WTC11 (cell line): Measurements from ENCODE around the gene AHNAK. TPM values are rescaled to one million over a fixed set of nuclear protein-coding genes. Genes with fewer than 3 reads are reported as not detected.

Experiments
- ATAC-seq: fragments of 200-7000 bp; cut with Tn5 transposase; 2 replicates; pipeline ENCODE4 v1.10.0; 2021; ENCODE audit warnings: mild to moderate bottlenecking, moderate library complexity
- CTCF ChIA-PET: fragments of 300-600 bp; sonication (Branson Sonifier 250); formaldehyde crosslinking; loops from one replicate; lab custom pipeline; 2021; ENCODE audit warnings: antibody characterized with exemption; lab: Charles Lee
- POLR2A ChIA-PET: fragments of 350-600 bp; sonication (Branson Sonifier 250); formaldehyde crosslinking; loops from one replicate; lab custom pipeline; 2021; ENCODE audit warnings: antibody characterized with exemption; lab: Charles Lee
- DNase-seq: peaks from one replicate; pipeline ENCODE4 v3.0.0; 2021; ENCODE audit warnings: low spot score
- H3K27ac Mint-ChIP-seq: 2 replicates; pipeline ENCODE4 v1.8.0; 2021; ENCODE audit warnings: mixed read lengths
- H3K27me3 Mint-ChIP-seq: 2 replicates; pipeline ENCODE4 v1.8.0; 2021; ENCODE audit warnings: low read depth, mild to moderate bottlenecking, moderate library complexity, mixed read lengths
- H3K36me3 Mint-ChIP-seq: 2 replicates; pipeline ENCODE4 v1.8.0; 2021; ENCODE audit warnings: mixed read lengths
- H3K4me1 Mint-ChIP-seq: 2 replicates; pipeline ENCODE4 v1.8.0; 2022; ENCODE audit warnings: mixed read lengths
- H3K4me3 Mint-ChIP-seq: 2 replicates; pipeline ENCODE4 v1.8.0; 2021; ENCODE audit warnings: mild to moderate bottlenecking, moderate library complexity, mixed read lengths
- H3K9me3 Mint-ChIP-seq: 2 replicates; pipeline ENCODE4 v1.8.0; 2021; ENCODE audit warnings: mixed read lengths
- AFF4 ChIP-seq: sonication (generic); formaldehyde crosslinking; IDR thresholded peaks from 2 replicates; pipeline ENCODE4 v1.8.1; 2023; ENCODE audit warnings: mild to moderate bottlenecking, missing genetic modification reagents, borderline replicate concordance
- AR ChIP-seq: fragments of 250-450 bp; sonication (Bioruptor Pico); IDR thresholded peaks from 2 replicates; pipeline ENCODE4 v1.9.0; 2021; ENCODE audit warnings: mild to moderate bottlenecking
- ARID4B ChIP-seq: sonication (generic); formaldehyde crosslinking; IDR thresholded peaks from 2 replicates; pipeline ENCODE4 v1.8.0; 2023; ENCODE audit warnings: missing genetic modification reagents, mild to moderate bottlenecking, borderline replicate concordance
- ATF3 ChIP-seq: sonication (generic); formaldehyde crosslinking; conservative IDR thresholded peaks from 2 replicates; pipeline ENCODE4 v1.8.1; 2022; ENCODE audit warnings: mild to moderate bottlenecking, missing genetic modification reagents
- CREM ChIP-seq: sonication (generic); formaldehyde crosslinking; IDR thresholded peaks from 2 replicates; pipeline ENCODE4 v1.8.1; 2022; ENCODE audit warnings: mild to moderate bottlenecking, missing genetic modification reagents, moderate library complexity
- E2F4 ChIP-seq: sonication (generic); formaldehyde crosslinking; IDR thresholded peaks from 2 replicates; pipeline ENCODE4 v1.8.1; 2022; ENCODE audit warnings: low read depth, mild to moderate bottlenecking, moderate library complexity, missing genetic modification reagents, borderline replicate concordance
- HMGA2 ChIP-seq: fragments of 250-450 bp; sonication (Bioruptor Pico); IDR thresholded peaks from 2 replicates; pipeline ENCODE4 v1.4.0; 2021; ENCODE audit warnings: mild to moderate bottlenecking, moderate library complexity
- JUN ChIP-seq: sonication (generic); formaldehyde crosslinking; IDR thresholded peaks from 2 replicates; pipeline ENCODE4 v1.8.0; 2023; ENCODE audit warnings: mild to moderate bottlenecking, missing genetic modification reagents
- KAT7 ChIP-seq: sonication (generic); formaldehyde crosslinking; IDR thresholded peaks from 2 replicates; pipeline ENCODE4 v1.8.1; 2023; ENCODE audit warnings: missing genetic modification reagents, mild to moderate bottlenecking, borderline replicate concordance
- NFYB ChIP-seq: sonication (generic); formaldehyde crosslinking; conservative IDR thresholded peaks from 2 replicates; pipeline ENCODE4 v1.8.0; 2022; ENCODE audit warnings: low read depth, missing genetic modification reagents
- NR2C2 ChIP-seq: sonication (generic); formaldehyde crosslinking; IDR thresholded peaks from 2 replicates; pipeline ENCODE4 v1.8.0; 2022; ENCODE audit warnings: mild to moderate bottlenecking, missing genetic modification reagents
- PRDM15 ChIP-seq: sonication (generic); formaldehyde crosslinking; IDR thresholded peaks from 2 replicates; pipeline ENCODE4 v1.8.0; 2022; ENCODE audit warnings: missing genetic modification reagents
- TCF7 ChIP-seq: sonication (generic); formaldehyde crosslinking; IDR thresholded peaks from 2 replicates; pipeline ENCODE4 v1.8.0; 2022; ENCODE audit warnings: mild to moderate bottlenecking, low read depth, missing genetic modification reagents, moderate library complexity
- ZBTB21 ChIP-seq: sonication (generic); formaldehyde crosslinking; IDR thresholded peaks from 2 replicates; pipeline ENCODE4 v1.8.1; 2023; ENCODE audit warnings: mild to moderate bottlenecking, missing genetic modification reagents, borderline replicate concordance
- ZNF121 ChIP-seq: sonication (generic); formaldehyde crosslinking; IDR thresholded peaks from 2 replicates; pipeline ENCODE4 v1.8.0; 2023; ENCODE audit warnings: missing genetic modification reagents
- ZNF232 ChIP-seq: sonication (generic); formaldehyde crosslinking; IDR thresholded peaks from 2 replicates; pipeline ENCODE4 v1.8.0; 2022; ENCODE audit warnings: mild to moderate bottlenecking, missing genetic modification reagents
- ZNF263 ChIP-seq: sonication (generic); formaldehyde crosslinking; IDR thresholded peaks from 2 replicates; pipeline ENCODE4 v1.8.1; 2022; ENCODE audit warnings: low read depth, mild to moderate bottlenecking, moderate library complexity, missing genetic modification reagents
- total RNA-seq: library from RNA; stranded (reverse); gene quantifications from 3 replicates; pipeline ENCODE4 v1.2.3, GENCODE V29; 2021

Gene AHNAK
- total RNA-seq, 1 experiment from 2014 or later, result 21.0 TPM

GRCh38 chr11:62404435-62404834 lies 142.2 kb downstream of the AHNAK start:
- H3K27me3 Mint-ChIP-seq, result peaks cover 3% of the 10 kb centered on the region; the same call in 1 of the 2 replicates
- H3K4me3 Mint-ChIP-seq, result no peak overlapping the region
- TF ChIP-seq AFF4 (CRISPR knock-in tag) (no peak), AR (CRISPR knock-in tag) (no peak), ZNF263 (CRISPR knock-in tag) (no peak), PRDM15 (no peak), E2F4 (no peak), NR2C2 (CRISPR knock-in tag) (no peak), ZBTB21 (CRISPR knock-in tag) (no peak)
- ChIA-PET POLR2A (no interaction called here), CTCF (interaction anchor here (0.5 to 6.4 kb wide), 5 partner anchors 10 to 285 kb away, joined by 4 to 49 read pairs (median 4); partner anchors contain the start of gene LRRN4CL)
- no peak for DNase-seq
- no peaks in the 10 kb centered on the region for H3K9me3 Mint-ChIP-seq
- H3K27ac Mint-ChIP-seq, result no peak overlapping the region
- peaks cover 10% of the 10 kb centered on the region; the same call in 1 of the 2 replicates for H3K4me1 Mint-ChIP-seq
- ATAC-seq, result no peak
- no peaks in the 10 kb centered on the region for H3K36me3 Mint-ChIP-seq

- DNase-seq (no peak), ATAC-seq (no peak)
- H3K4me1 Mint-ChIP-seq, result peaks cover 16% of the 10 kb centered on the region
- H3K9me3 Mint-ChIP-seq, result no peaks in the 10 kb centered on the region
- H3K4me3 Mint-ChIP-seq, result no peak overlapping the region
- H3K36me3 Mint-ChIP-seq, result no peaks in the 10 kb centered on the region
- H3K27me3 Mint-ChIP-seq, result peaks cover 3% of the 10 kb centered on the region; the same call in 1 of the 2 replicates
- ChIA-PET POLR2A (interaction anchor here (0.6 to 0.9 kb wide), 2 partner anchors 243 to 429 kb away, joined by 3 to 5 read pairs; partner anchors contain the start of genes GANAB and STX5), CTCF (interaction anchor here (1.1 to 6.4 kb wide), 4 partner anchors 9 to 157 kb away, joined by 4 to 49 read pairs (median 16); no protein-coding TSS in a partner anchor)
- H3K27ac Mint-ChIP-seq, result no peak overlapping the region
- no peak for TF ChIP-seq HMGA2 (CRISPR knock-in tag)
- TF ChIP-seq ZNF232, result no peak
- no peak for TF ChIP-seq CREM (CRISPR knock-in tag)
- TF ChIP-seq NFYB (CRISPR knock-in tag), result no peak
- no peak for TF ChIP-seq JUN (CRISPR knock-in tag)
- no peak for TF ChIP-seq ZNF121 (CRISPR knock-in tag)
- no peak for TF ChIP-seq ARID4B (CRISPR knock-in tag)
- TF ChIP-seq TCF7 (CRISPR knock-in tag), result no peak
- no peak for TF ChIP-seq ATF3 (CRISPR knock-in tag)
- TF ChIP-seq KAT7, result no peak
Measured at GRCh38 chr11:62402960-62403730, 143.5 kb downstream of the AHNAK start.
